DOHH2 (cell line): ENCODE results near the gene GRM2.

Experiments used
- H3F3A ChIP-seq: fragments of 200-600 bp; sonication (generic), shearing (Covaris generic); 2 replicates; pipeline ENCODE4 v1.6.0; 2016; ENCODE audit warnings: antibody characterized with exemption, mild to moderate bottlenecking; ENCODE audit not compliant: control insufficient read depth, insufficient read depth
- H3K27ac ChIP-seq: fragments of 200-600 bp; sonication (generic); 2 replicates; pipeline ENCODE4 v1.5.1; 2014; ENCODE audit warnings: low read depth, mild to moderate bottlenecking, low read length, moderate library complexity
- H3K27me3 ChIP-seq: fragments of 200-600 bp; sonication (generic); 2 replicates; pipeline ENCODE4 v1.6.1; 2014; ENCODE audit warnings: mild to moderate bottlenecking, low read length, mixed read lengths; ENCODE audit not compliant: control insufficient read depth
- H3K36me3 ChIP-seq: fragments of 200-600 bp; sonication (generic); 2 replicates; pipeline ENCODE4 v1.6.1; 2014; ENCODE audit warnings: mild to moderate bottlenecking, low read length, moderate library complexity, mixed read lengths; ENCODE audit not compliant: control insufficient read depth
- H3K4me1 ChIP-seq: fragments of 200-600 bp; sonication (generic); 2 replicates; pipeline ENCODE4 v1.6.1; 2014; ENCODE audit warnings: mild to moderate bottlenecking, low read length, mixed read lengths; ENCODE audit not compliant: control insufficient read depth
- H3K4me2 ChIP-seq: fragments of 200-600 bp; sonication (generic); 2 replicates; pipeline ENCODE4 v1.6.0; 2014; ENCODE audit warnings: mild to moderate bottlenecking, low read length, moderate library complexity
- H3K4me3 ChIP-seq: fragments of 200-600 bp; sonication (generic); 2 replicates; pipeline ENCODE4 v1.5.1; 2014; ENCODE audit warnings: mild to moderate bottlenecking, low read length, mixed read lengths
- H3K79me2 ChIP-seq: fragments of 200-600 bp; sonication (generic); 2 replicates; pipeline ENCODE4 v1.6.1; 2014; ENCODE audit warnings: mild to moderate bottlenecking, low read length, mixed read lengths; ENCODE audit not compliant: control insufficient read depth
- H3K9me2 ChIP-seq: fragments of 200-600 bp; sonication (generic); replicated peaks from 2 replicates; pipeline ENCODE4 v1.6.1; 2014; ENCODE audit warnings: mild to moderate bottlenecking, low read length, mixed read lengths; ENCODE audit not compliant: control insufficient read depth
- H3K9me3 ChIP-seq: fragments of 200-600 bp; sonication (generic); 2 replicates; pipeline ENCODE4 v1.6.1; 2014; ENCODE audit warnings: antibody characterized with exemption, low read length, mixed read lengths; ENCODE audit not compliant: control insufficient read depth, insufficient read depth
- H4K20me1 ChIP-seq: fragments of 200-600 bp; sonication (generic); 2 replicates; pipeline ENCODE4 v1.6.0; 2014; ENCODE audit warnings: low read depth, mild to moderate bottlenecking, antibody characterized with exemption, low read length, moderate library complexity; ENCODE audit not compliant: control insufficient read depth, insufficient read depth
- CTCF ChIP-seq: fragments of 200-600 bp; sonication (generic); IDR thresholded peaks from one replicate; pipeline ENCODE4 v1.5.1; 2014; ENCODE audit warnings: antibody characterized with exemption, mild to moderate bottlenecking, low read depth, low read length; ENCODE audit not compliant: poor library complexity, severe bottlenecking
- EZH2phosphoT487 ChIP-seq: fragments of 200-600 bp; sonication (generic); IDR thresholded peaks from 2 replicates; pipeline ENCODE4 v1.6.1; 2017; ENCODE audit warnings: borderline replicate concordance, mild to moderate bottlenecking, antibody characterized with exemption, low read length, moderate library complexity, mixed read lengths

The GRM2 gene

GRCh38 chr3:51687431-51688205 lies 19.2 kb upstream of the GRM2 start:
- Histone ChIP-seq H3K4me1 (peaks cover 19% of the 10 kb centered on the region), H3K9me2 (no peaks in the 10 kb centered on the region), H3K9me3 (no peaks in the 10 kb centered on the region), H3K4me3 (no peak overlapping the region), H3K36me3 (peaks cover 84% of the 10 kb centered on the region), H3K4me2 (no peak overlapping the region), H3K79me2 (peaks cover 12% of the 10 kb centered on the region), H3K27me3 (no peaks in the 10 kb centered on the region), H3F3A (no peaks in the 10 kb centered on the region), H4K20me1 (peaks cover 8% of the 10 kb centered on the region), H3K27ac (no peak overlapping the region)
- TF ChIP-seq EZH2phosphoT487 (no peak), CTCF (no peak)

- Histone ChIP-seq H3F3A (no peaks in the 10 kb centered on the region), H3K79me2 (peaks cover 7% of the 10 kb centered on the region), H4K20me1 (peaks cover 4% of the 10 kb centered on the region; the same call in 1 of the 2 replicates), H3K36me3 (peaks cover 83% of the 10 kb centered on the region), H3K27ac (no peak overlapping the region), H3K27me3 (no peaks in the 10 kb centered on the region), H3K9me2 (no peaks in the 10 kb centered on the region), H3K4me3 (no peak overlapping the region), H3K9me3 (no peaks in the 10 kb centered on the region), H3K4me1 (peaks cover 19% of the 10 kb centered on the region), H3K4me2 (no peak overlapping the region)
- no peak for TF ChIP-seq EZH2phosphoT487
- TF ChIP-seq CTCF = no peak
These were observed 18.7 kb upstream of the GRM2 start for GRCh38 chr3:51688206-51688600.

DNA sequence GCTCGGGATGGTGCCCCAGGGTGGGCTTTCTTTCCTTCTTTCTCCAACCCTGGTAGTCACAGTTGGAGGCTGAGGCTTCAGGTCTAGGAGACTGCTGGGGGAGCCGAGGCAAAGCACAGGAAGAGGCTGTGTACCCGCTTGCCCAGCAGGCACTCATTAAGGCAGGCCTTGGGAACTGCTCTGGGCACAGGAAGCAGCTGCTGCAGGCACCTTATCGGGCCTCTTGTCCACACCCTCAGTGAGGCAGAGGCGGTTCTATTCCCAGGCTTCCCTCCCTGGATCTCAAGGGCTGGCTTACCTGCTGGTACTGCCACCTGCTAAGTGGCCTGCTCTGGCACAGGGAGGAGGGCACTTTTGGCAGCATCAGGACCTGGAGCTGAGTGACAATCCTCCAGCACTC lies 15.8 kb upstream of the GRM2 start:
- H3K27ac ChIP-seq = no peak overlapping the region
- no peak overlapping the region for H3K4me2 ChIP-seq
- H3K27me3 ChIP-seq = no peaks in the 10 kb centered on the region
- H3K79me2 ChIP-seq = peaks cover 3% of the 10 kb centered on the region; the same call in 1 of the 2 replicates
- 0 out of 2 replicates have a peak, but pooled peaks cover 4% of the 10 kb centered on the region for H4K20me1 ChIP-seq
- no peaks in the 10 kb centered on the region for H3K9me3 ChIP-seq
- H3F3A ChIP-seq = no peaks in the 10 kb centered on the region
- no peak for TF ChIP-seq EZH2phosphoT487
- no peak for TF ChIP-seq CTCF
- H3K36me3 ChIP-seq = peaks cover 65% of the 10 kb centered on the region
- no peaks in the 10 kb centered on the region for H3K9me2 ChIP-seq
- H3K4me1 ChIP-seq = peaks cover 12% of the 10 kb centered on the region
- H3K4me3 ChIP-seq = no peak overlapping the region
